ENCODE data around the gene CHURC1. TPM values are rescaled to one million over a fixed set of nuclear protein-coding genes. Genes with fewer than 3 reads are reported as not detected.
A peak's percentile ranks its signal among the peaks of the same experiment; 100 is the strongest.

Gene CHURC1
- total and polyA plus RNA-seq, 2 of the 13 experiments (the other 11 are each of a cell fraction or from before 2014, with no cell fraction given) = 41.1 to 74.4 TPM

DNA sequence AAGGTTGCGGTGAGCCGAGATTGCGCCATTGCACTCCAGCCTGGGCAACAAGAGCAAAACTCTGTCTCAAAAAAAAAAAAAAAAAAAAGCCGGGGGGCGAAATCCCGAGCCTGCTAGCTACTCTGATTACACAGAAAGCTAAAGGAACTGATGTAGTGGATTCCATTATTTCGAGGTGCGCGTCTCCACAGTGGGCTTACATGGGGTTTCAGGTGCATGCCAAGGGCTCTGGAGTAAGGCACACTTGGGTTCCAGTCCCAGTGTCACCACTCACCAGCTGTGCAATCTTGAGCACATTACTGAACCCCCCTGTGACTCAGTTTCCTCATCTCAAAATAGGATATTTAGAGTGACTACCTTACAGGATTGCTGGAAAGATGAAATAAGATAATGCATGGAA, 59.6 kb downstream of the CHURC1 start (continued):
- TF ChIP-seq LRRFIP1 (CRISPR knock-in tag; conservative IDR thresholded peaks at IDR 0.05) (no peak), BORCS8-MEF2B (CRISPR knock-in tag; IDR thresholded peaks at IDR 0.05) (no peak)

DNA sequence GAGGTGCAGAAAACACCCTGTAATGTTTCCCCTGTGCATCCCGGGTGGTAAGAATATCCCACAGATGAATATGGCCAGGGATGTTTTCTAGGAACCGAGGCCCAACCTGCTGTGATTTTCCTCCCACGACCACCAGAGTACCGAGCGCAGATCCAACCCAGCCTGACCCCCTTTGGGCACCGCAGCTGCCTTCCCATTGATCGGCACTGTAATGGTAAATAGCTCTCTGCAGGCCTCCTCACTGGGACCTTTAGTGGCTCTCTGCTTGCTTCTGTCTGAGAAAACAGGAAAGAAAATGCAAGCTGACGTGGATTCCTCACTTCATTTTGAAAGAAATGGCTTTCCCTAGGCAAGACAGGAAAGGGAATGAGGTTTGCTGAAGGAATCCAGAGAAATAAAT, 60.3 kb downstream of the CHURC1 start:
- Histone ChIP-seq H4K20me1 (ENCODE audit: insufficient read depth, low read length) (no peaks in the 10 kb centered on the region), H3K36me3 (replicated peaks in 1 of 2; ENCODE audit: control insufficient read depth in 1 of 2, insufficient read depth in 2 of 2, low read length in 2 of 2) (no peaks in the 10 kb centered on the region), H3K27ac (ENCODE audit: extremely low read length, insufficient read depth, low read length) (no peak overlapping the region), H3K4me1 (ENCODE audit: insufficient read depth, low read length) (peaks cover 44% of the 10 kb centered on the region), H3K27me3 (ENCODE audit: control insufficient read depth in 1 of 2, insufficient read depth in 2 of 2, low read length in 2 of 2) (no peaks in the 10 kb centered on the region; a peak in 1 of 5 replicates), H2AFZ (ENCODE audit: low read length) (no peak overlapping the region), H3K79me2 (ENCODE audit: insufficient read depth, low read length) (no peaks in the 10 kb centered on the region), H3K9me3 (ENCODE audit: low read length) (no peaks in the 10 kb centered on the region), H3K9ac (ENCODE audit: insufficient read depth, low read depth, low read length) (no peak overlapping the region), H3K4me2 (ENCODE audit: low read depth, low read length) (peak overlapping the region; percentile 12; the same call in 1 of the 2 replicates), H3K4me3 (replicated peaks in 1 of 3; ENCODE audit: insufficient read depth in 1 of 3, low read depth in 2 of 3, low read length in 3 of 3) (no peak overlapping the region)
- ATAC-seq (no peak), DNase-seq (ENCODE audit: low spot score) (no peak), FAIRE-seq (no peak)
- in situ Hi-C loops (cut with HindIII; ENCODE audit: extremely low pct_ligation_motif_present, low pct_unique_long_range_greater_than_20kb) = no loop called here
- CTCF ChIA-PET (ENCODE audit: low intra/inter-chr PET ratio, low total read pairs) = no interaction called here
- POLR2A ChIA-PET = interaction anchor here (1.0 to 2.6 kb wide), 3 partner anchors 12 to 35 kb away, joined by 4 to 11 read pairs (median 10); partner anchors contain the start of genes FNTB and GPX2
- 58% methylated on average over 5 of the region's 8 CpGs for WGBS (ENCODE audit: low lambda C conversion rate)
- TF ChIP-seq CCDC6 (CRISPR knock-in tag; IDR thresholded peaks at IDR 0.05) = no peak
- TF ChIP-seq ZFX (CRISPR knock-in tag; IDR thresholded peaks at IDR 0.05; ENCODE audit: low read depth) = 0 out of 2 replicates have a peak, but pooled peaks have one; percentile 20
- TF ChIP-seq ZNF350 (CRISPR knock-in tag; IDR thresholded peaks at IDR 0.05; ENCODE audit: borderline replicate concordance, low read depth) = no peak
- no peak for TF ChIP-seq ZNF766 (CRISPR knock-in tag; IDR thresholded peaks at IDR 0.05; ENCODE audit: borderline replicate concordance)
- no peak for TF ChIP-seq ZBTB4 (CRISPR knock-in tag; IDR thresholded peaks at IDR 0.05; ENCODE audit: borderline replicate concordance)
- TF ChIP-seq CREB1 (IDR thresholded peaks at IDR 0.05) = no peak
- no peak for TF ChIP-seq CREB1 (CRISPR knock-in tag; IDR thresholded peaks at IDR 0.05)
- TF ChIP-seq ZNF281 (CRISPR knock-in tag; IDR thresholded peaks at IDR 0.05; ENCODE audit: borderline replicate concordance) = no peak
- no TSS peak for BruUV-seq (replicated peaks)
- intact Hi-C loops (cut with micrococcal nuclease; ENCODE audit: unreplicated experiment) = no loop called here
